AG10803 (cell line): ENCODE measurements around the gene LCN10.

ENCODE experiments used
- DNase-seq: peaks from one replicate; pipeline ENCODE4 v3.0.0; 2010; ENCODE audit warnings: low read depth
- H3K4me3 ChIP-seq: 2 replicates; pipeline ENCODE4 v1.5.1; 2011; ENCODE audit warnings: mild to moderate bottlenecking, low read length, control low read depth
- CTCF ChIP-seq: conservative IDR thresholded peaks from 2 replicates; pipeline ENCODE4 v1.5.1; 2011; ENCODE audit warnings: mild to moderate bottlenecking, low read length, control low read depth, inconsistent platforms

LCN10 gene

GRCh38 chr9:136776947-136777346, 34.2 kb upstream of the LCN10 start:
- TF ChIP-seq CTCF, result no peak
- DNase-seq, result no peak
- H3K4me3 ChIP-seq, result no peak overlapping the region

- no peak for TF ChIP-seq CTCF
These were observed 32.5 kb upstream of the LCN10 start for GRCh38 chr9:136775191-136775590.

GRCh38 chr9:136774416-136775045, 31.8 kb upstream of the LCN10 start:
- DNase-seq, result no peak
- TF ChIP-seq CTCF, result no peak
- no peak overlapping the region for H3K4me3 ChIP-seq

More at GRCh38 chr9:136775191-136775590, 32.5 kb upstream of the LCN10 start:
- H3K4me3 ChIP-seq, result no peak overlapping the region
- DNase-seq, result no peak

GRCh38 chr9:136773386-136774044, 30.8 kb upstream of the LCN10 start:
- no peak for DNase-seq
- no peak for TF ChIP-seq CTCF
- no peak overlapping the region for H3K4me3 ChIP-seq

GRCh38 chr9:136771907-136772415, 29.2 kb upstream of the LCN10 start:
- no peak for DNase-seq
- TF ChIP-seq CTCF, result no peak

GRCh38 chr9:136769710-136770191, 27.0 kb upstream of the LCN10 start:
- no peak overlapping the region for H3K4me3 ChIP-seq
- peak; percentile 44 for TF ChIP-seq CTCF
- no peak for DNase-seq

More at GRCh38 chr9:136771907-136772415, 29.2 kb upstream of the LCN10 start:
- no peak overlapping the region for H3K4me3 ChIP-seq
